ENCODE results near the gene USP34. TPM values are rescaled to one million over a fixed set of nuclear protein-coding genes. Genes with fewer than 3 reads are reported as not detected.

The USP34 gene
- total and polyA plus RNA-seq, 9 of the 15 experiments (the other 6 are each of a cell fraction or from before 2014, with no cell fraction given) = 19.8 to 108 (median 67.8) TPM

- Histone ChIP-seq H3K79me2 (ENCODE audit: control insufficient read depth, insufficient read depth, low read length) (no peaks in the 10 kb centered on the region), H3K36me3 (ENCODE audit: control insufficient read depth, insufficient read depth, low read length) (peaks cover 79% of the 10 kb centered on the region), H3K27me3 (ENCODE audit: control insufficient read depth in 2 of 2, insufficient read depth in 2 of 2, low read length in 2 of 2) (no peaks in the 10 kb centered on the region), H3K9me1 (ENCODE audit: control insufficient read depth, insufficient read depth, low read length) (no peaks in the 10 kb centered on the region), H3K4me2 (ENCODE audit: insufficient read depth, low read length) (no peak overlapping the region), H3K27ac (ENCODE audit: extremely low read depth, low read depth, low read length) (no peak overlapping the region), H4K20me1 (replicated peaks; ENCODE audit: control insufficient read depth, insufficient read depth, low read length) (no peaks in the 10 kb centered on the region), H3K4me1 (replicated peaks in 1 of 2; ENCODE audit: control insufficient read depth in 2 of 2, insufficient read depth in 2 of 2, low read length in 2 of 2) (no peaks in the 10 kb centered on the region), H3K9me3 (replicated peaks; ENCODE audit: control insufficient read depth, insufficient read depth, low read depth, low read length) (no peaks in the 10 kb centered on the region), H3K9ac (ENCODE audit: insufficient read depth in 1 of 2, low read depth in 2 of 2, low read length in 2 of 2) (no peak overlapping the region), H3K4me3 (no peak overlapping the region), H2AFZ (ENCODE audit: low read depth, low read length) (no peak overlapping the region)
- no peak for ATAC-seq
- TF ChIP-seq NR0B1 (IDR thresholded peaks at IDR 0.05; ENCODE audit: partially characterized antibody) (no peak), IRF9 (tag; IDR thresholded peaks at IDR 0.05) (no peak), SUPT5H (IDR thresholded peaks at IDR 0.05) (no peak), ZNF717 (CRISPR knock-in tag; IDR thresholded peaks at IDR 0.05) (no peak), MTA1 (IDR thresholded peaks at IDR 0.05; ENCODE audit: borderline replicate concordance) (no peak)
- 74% methylated on average over 2 of the region's 2 CpGs for WGBS (ENCODE audit: insufficient coverage, low coverage, missing lambda C conversion rate)
- intact Hi-C loops (cut with micrococcal nuclease) = no loop called here
- no peak for DNase-seq (ENCODE audit: extremely low read depth in 1 of 4, low spot score in 3 of 4)
- ChIA-PET POLR2A (no interaction called here), CTCF (ENCODE audit: low intra/inter-chr PET ratio) (no interaction called here)
- no peak for FAIRE-seq
- no TSS peak for BruUV-seq (replicated peaks)
- in situ Hi-C loops (cut with MboI) = no loop called here
These were observed 252.1 kb downstream of the USP34 start for GRCh38 chr2:61218817-61219170.

All from K562 (cell line).